A549 treated with Mapracorat at 1 μM for 4 hours (cell line): ENCODE measurements around the gene NRAS. TPM values are rescaled to one million over a fixed set of nuclear protein-coding genes. Genes with fewer than 3 reads are reported as not detected.

Experiments
- total RNA-seq: library from RNA; stranded (reverse); fragments of 200-300 nt; extraction: Qiagen RNA extraction; gene quantifications from 5 replicates; pipeline ENCODE4 v1.2.3, GENCODE V29; 2022

The NRAS gene
- 26.2 to 32.2 TPM (median 30.0 TPM) in 5 replicates for total RNA-seq

DNA sequence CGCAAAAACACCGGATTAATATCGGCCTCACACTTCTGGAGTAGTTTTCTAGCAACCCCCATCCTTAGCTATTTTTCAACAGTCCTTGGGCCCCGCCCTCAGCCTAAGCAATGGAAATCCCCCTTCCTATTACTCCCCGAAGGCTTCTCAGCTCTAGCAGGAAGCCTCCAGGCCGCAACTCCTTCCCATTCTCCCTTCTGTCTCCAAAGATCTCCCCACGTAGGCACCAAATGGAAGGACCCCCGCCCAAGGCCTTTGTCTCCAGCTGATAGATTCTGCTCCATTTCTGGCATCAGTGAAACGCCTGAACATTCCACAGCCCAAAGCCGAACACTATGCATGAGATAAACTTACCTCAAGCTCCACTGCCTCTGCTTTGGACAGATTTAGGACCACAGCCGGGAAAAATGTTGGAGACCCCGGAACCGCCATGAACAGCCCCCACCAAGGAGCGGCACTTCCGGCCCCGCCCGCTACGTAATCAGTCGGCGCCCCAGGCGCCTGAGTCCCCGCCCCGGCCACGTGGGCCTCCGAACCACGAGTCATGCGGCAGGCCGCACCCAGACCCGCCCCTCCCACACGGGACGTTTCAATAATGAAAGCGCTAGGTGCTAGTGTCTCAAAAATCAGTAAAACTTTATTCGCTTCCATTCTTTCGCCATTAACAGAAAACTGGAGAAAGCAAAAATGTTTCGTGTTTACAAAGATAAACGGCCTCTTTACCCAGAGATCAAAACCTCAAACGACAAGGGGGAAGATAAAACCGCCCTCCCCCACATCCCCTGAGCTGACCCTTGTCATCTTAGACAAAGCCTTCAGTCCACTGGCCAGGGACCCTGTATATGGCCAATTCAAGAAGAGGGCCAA, at the start of gene NRAS:
NRAS (minus strand) TSS at position 468 of the 867 bp plus-strand sequence. CDS start 611 bp downstream, outside the sequence.

DNA sequence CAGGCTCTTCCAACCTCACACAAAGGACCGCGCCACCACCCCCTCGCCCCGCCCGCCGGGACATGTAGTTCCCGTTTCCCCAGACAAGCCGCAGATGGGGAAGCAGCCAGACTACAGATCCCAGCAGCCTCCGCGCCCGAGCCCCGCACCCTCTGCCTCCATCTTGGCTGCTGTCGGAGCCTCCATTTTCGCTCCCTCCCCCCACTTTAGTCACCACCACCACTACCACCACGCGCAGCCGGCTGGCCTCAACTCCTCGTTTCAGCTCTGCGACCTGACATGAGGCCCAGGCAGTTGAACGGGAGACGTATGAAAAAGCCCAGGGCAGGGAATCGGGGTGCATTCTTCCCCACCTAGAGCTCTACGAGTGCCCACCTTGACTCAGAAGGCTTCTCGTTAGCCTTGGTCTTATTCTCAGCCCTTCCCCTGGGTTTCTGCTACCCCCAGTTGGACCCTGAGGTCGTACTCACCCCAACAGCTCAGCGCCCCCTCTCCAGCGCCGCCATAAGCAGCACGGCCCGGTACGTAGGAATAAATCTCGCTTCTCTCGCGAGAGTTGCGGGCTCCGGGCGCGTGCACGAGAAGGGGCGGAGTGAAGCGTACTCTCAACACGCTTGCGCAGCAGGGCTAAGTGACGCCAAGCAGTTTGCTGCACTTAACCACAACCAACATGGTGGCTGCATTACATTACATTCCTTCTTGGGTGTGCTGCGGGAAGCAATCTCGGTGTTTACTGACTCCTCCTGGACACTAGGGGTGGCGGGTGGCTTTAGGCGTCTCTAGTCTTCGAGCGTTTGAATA, 41.1 kb upstream of the NRAS start, which contains the start of gene CSDE1:
CSDE1 (minus strand) TSS at position 530 of the 801 bp plus-strand sequence. CDS start 18,094 bp downstream, outside the sequence.

DNA sequence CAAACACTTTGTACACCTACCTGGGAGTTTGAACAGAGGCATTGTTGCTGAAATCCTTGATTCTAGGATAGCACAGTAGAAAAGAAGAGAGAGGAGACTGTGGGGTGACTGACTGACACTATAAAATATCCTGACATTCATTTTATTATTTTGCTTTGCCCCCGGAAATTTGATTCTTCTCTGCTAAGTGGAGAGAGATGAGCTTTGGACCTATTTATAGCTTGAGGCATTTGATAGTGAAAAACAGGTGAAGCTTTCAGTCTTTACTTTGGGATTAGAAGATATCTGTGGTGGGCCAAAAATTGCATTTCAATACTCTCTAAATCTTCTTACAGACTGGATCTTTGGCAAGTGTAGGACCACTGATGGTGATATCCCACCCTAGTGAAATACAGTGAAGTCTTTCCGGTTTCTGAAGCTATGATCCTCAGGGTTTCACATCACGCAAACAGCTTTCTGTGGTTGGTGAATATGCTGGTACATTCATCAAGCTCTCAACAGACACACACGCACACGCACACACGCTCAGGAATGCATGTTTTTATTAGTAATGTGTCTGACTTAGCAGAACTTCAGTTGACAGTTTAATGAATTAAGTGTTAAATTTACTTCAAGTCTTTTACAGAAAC, 21.0 kb downstream of the NRAS start, which contains the start of gene AMPD1:
AMPD1 (minus strand) TSS at position 117 of the 629 bp plus-strand sequence; CDS start at position 42, 75 bp downstream.

DNA sequence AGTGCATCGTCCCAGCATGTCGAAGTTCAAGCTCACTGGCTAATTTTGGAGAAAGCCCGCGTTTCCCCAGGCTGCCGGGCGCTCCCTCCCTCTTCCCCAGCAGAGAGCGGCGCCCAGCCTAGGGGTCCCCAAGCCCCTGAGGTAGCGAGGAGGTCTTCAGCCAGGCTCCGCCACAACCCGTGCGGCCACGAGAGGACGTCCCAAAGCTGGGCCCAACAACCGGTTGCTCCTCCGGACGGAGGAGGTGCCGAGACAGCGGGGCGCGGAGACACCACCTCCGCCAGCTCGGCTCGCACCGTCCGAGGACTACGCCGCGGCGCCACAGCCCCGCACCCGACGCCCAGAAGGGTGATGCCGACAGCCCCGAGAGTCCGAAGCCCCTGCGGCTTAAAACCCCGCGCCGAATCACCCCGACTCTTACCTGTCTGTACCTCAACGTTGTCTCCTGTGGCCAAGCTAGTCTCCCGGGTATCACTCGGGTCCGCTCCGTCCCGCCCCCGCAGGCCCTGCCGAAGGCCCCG, 46.9 kb downstream of the NRAS start, which contains the start of gene DENND2C:
DENND2C (minus strand) TSS at position 488 of the 521 bp plus-strand sequence. CDS start 44,065 bp downstream, outside the sequence.

Other genes starting within 250 kb of the NRAS start
- 9.2 to 14.5 TPM (median 12.1 TPM) in 5 replicates for gene TRIM33, start 205.6 kb downstream of the NRAS start, total RNA-seq
- gene BCAS2, start 135.2 kb downstream of the NRAS start, total RNA-seq: 23.5 to 29.1 TPM (median 26.1 TPM) in 5 replicates
- gene DENND2C, start 46.7 kb downstream of the NRAS start, total RNA-seq: 0.36 to 0.59 TPM (median 0.45 TPM) in 5 replicates
- not detected in 5 replicates for gene AMPD1, start 21.2 kb downstream of the NRAS start, total RNA-seq
- 118 to 154 TPM (median 130 TPM) in 5 replicates for gene CSDE1, start 41.2 kb upstream of the NRAS start, total RNA-seq
- 12.1 to 19.6 TPM (median 17.1 TPM) in 5 replicates for gene SIKE1, start 63.9 kb upstream of the NRAS start, total RNA-seq
- gene SYCP1, start 138.1 kb upstream of the NRAS start, total RNA-seq: not detected in 5 replicates